ENCODE data around the gene NOVA2.
A peak's percentile ranks its signal among the peaks of the same experiment; 100 is the strongest.

Gene NOVA2

GRCh38 chr19:45913874-45914830 is 59.5 kb downstream of the NOVA2 start, which contains the start of gene NANOS2:
Gene NANOS2, minus strand, starts transcription at chr19:45914778. Its CDS starts 85 bp downstream, at chr19:45914693.
- Histone ChIP-seq H3K79me2 (ENCODE audit: control insufficient read depth, low read length) (no peaks in the 10 kb centered on the region), H3K27ac (ENCODE audit: low read depth, low read length) (no peak within 1 kb of the TSS), H4K20me1 (ENCODE audit: control insufficient read depth, insufficient read depth, low read depth, low read length) (no peaks in the 10 kb centered on the region), H3F3A (ENCODE audit: control insufficient read depth, insufficient read depth) (no peaks in the 10 kb centered on the region), H3K4me1 (ENCODE audit: control insufficient read depth, low read length) (peaks cover 18% of the 10 kb centered on the region), H3K9me2 (replicated peaks; ENCODE audit: control insufficient read depth, low read length) (no peaks in the 10 kb centered on the region), H3K9me3 (ENCODE audit: control insufficient read depth, insufficient read depth, low read length) (no peaks in the 10 kb centered on the region), H3K4me3 (ENCODE audit: low read length) (no peak within 1 kb of the TSS), H3K36me3 (ENCODE audit: control insufficient read depth, low read length) (no peaks in the 10 kb centered on the region), H3K4me2 (ENCODE audit: low read length) (peak within 1 kb of the TSS; percentile 65; the same call in 1 of the 2 replicates), H3K27me3 (ENCODE audit: control insufficient read depth, low read length) (peaks cover 15% of the 10 kb centered on the region)
- no peak for TF ChIP-seq EZH2phosphoT487 (IDR thresholded peaks at IDR 0.05; ENCODE audit: borderline replicate concordance, low read length)
- peak; percentile 50 for TF ChIP-seq CTCF (IDR thresholded peaks at IDR 0.05; ENCODE audit: low read depth, low read length, poor library complexity, severe bottlenecking)

GRCh38 chr19:45911291-45911690 is 62.4 kb downstream of the NOVA2 start:
- no peaks in the 10 kb centered on the region for H3K9me3 ChIP-seq (ENCODE audit: control insufficient read depth, insufficient read depth, low read length)
- no peaks in the 10 kb centered on the region for H4K20me1 ChIP-seq (ENCODE audit: control insufficient read depth, insufficient read depth, low read depth, low read length)
- peaks cover 18% of the 10 kb centered on the region for H3K4me1 ChIP-seq (ENCODE audit: control insufficient read depth, low read length)
- no peak overlapping the region for H3K4me2 ChIP-seq (ENCODE audit: low read length)
- H3K4me3 ChIP-seq (ENCODE audit: low read length), result no peak overlapping the region
- no peaks in the 10 kb centered on the region for H3F3A ChIP-seq (ENCODE audit: control insufficient read depth, insufficient read depth)
- no peak for TF ChIP-seq CTCF (IDR thresholded peaks at IDR 0.05; ENCODE audit: low read depth, low read length, poor library complexity, severe bottlenecking)
- no peak for TF ChIP-seq EZH2phosphoT487 (IDR thresholded peaks at IDR 0.05; ENCODE audit: borderline replicate concordance, low read length)
- no peaks in the 10 kb centered on the region for H3K36me3 ChIP-seq (ENCODE audit: control insufficient read depth, low read length)
- H3K79me2 ChIP-seq (ENCODE audit: control insufficient read depth, low read length), result no peaks in the 10 kb centered on the region
- H3K27ac ChIP-seq (ENCODE audit: low read depth, low read length), result no peak overlapping the region
- H3K9me2 ChIP-seq (replicated peaks; ENCODE audit: control insufficient read depth, low read length), result no peaks in the 10 kb centered on the region
- H3K27me3 ChIP-seq (ENCODE audit: control insufficient read depth, low read length), result 0 out of 2 replicates have a peak, but pooled peaks cover under 1% of the 10 kb centered on the region

GRCh38 chr19:45908956-45909355 is 64.7 kb downstream of the NOVA2 start:
- H3K27ac ChIP-seq (ENCODE audit: low read depth, low read length), result no peak overlapping the region
- H4K20me1 ChIP-seq (ENCODE audit: control insufficient read depth, insufficient read depth, low read depth, low read length), result no peaks in the 10 kb centered on the region
- H3K4me1 ChIP-seq (ENCODE audit: control insufficient read depth, low read length), result peaks cover 17% of the 10 kb centered on the region
- no peak overlapping the region for H3K4me2 ChIP-seq (ENCODE audit: low read length)
- no peaks in the 10 kb centered on the region for H3F3A ChIP-seq (ENCODE audit: control insufficient read depth, insufficient read depth)
- no peaks in the 10 kb centered on the region for H3K9me2 ChIP-seq (replicated peaks; ENCODE audit: control insufficient read depth, low read length)
- no peak overlapping the region for H3K4me3 ChIP-seq (ENCODE audit: low read length)
- H3K79me2 ChIP-seq (ENCODE audit: control insufficient read depth, low read length), result no peaks in the 10 kb centered on the region
- H3K36me3 ChIP-seq (ENCODE audit: control insufficient read depth, low read length), result no peaks in the 10 kb centered on the region
- H3K9me3 ChIP-seq (ENCODE audit: control insufficient read depth, insufficient read depth, low read length), result no peaks in the 10 kb centered on the region
- TF ChIP-seq EZH2phosphoT487 (IDR thresholded peaks at IDR 0.05; ENCODE audit: borderline replicate concordance, low read length) (no peak), CTCF (IDR thresholded peaks at IDR 0.05; ENCODE audit: low read depth, low read length, poor library complexity, severe bottlenecking) (no peak)
- H3K27me3 ChIP-seq (ENCODE audit: control insufficient read depth, low read length), result no peaks in the 10 kb centered on the region

All from DOHH2 (cell line).